Kidney (tissue), 14 donors: Measurements from ENCODE around the gene RBM19. TPM values are rescaled to one million over a fixed set of nuclear protein-coding genes. Genes with fewer than 3 reads are reported as not detected.

Experiments
- DNase-seq, 5 donors: peaks; one replicate each; pipeline ENCODE4 v3.0.0-alpha.2; 2013 to 2020
- FAIRE-seq: peaks from 2 replicates; lab custom pipeline; 2012; peaks lifted over from hg19 to GRCh38; lab: Jason Lieb, UNC
- H3K27ac ChIP-seq, 2 donors: one replicate each; pipeline ENCODE4 v1.7.0; 2013; ENCODE audit warnings: low read depth in 2 of 2, low read length in 2 of 2, inconsistent platforms in 1 of 2
- H3K27me3 ChIP-seq: one replicate; pipeline ENCODE4 v1.7.1; 2013; ENCODE audit warnings: low read length, inconsistent platforms; ENCODE audit not compliant: control insufficient read depth, insufficient read depth
- H3K36me3 ChIP-seq, 3 donors: one replicate each; pipeline versions ENCODE4 v1.7.0 to v1.7.1; 2013; ENCODE audit warnings: low read length in 3 of 3, control low read depth in 1 of 3, inconsistent platforms in 1 of 3; ENCODE audit not compliant: insufficient read depth in 3 of 3, control insufficient read depth in 2 of 3
- H3K4me1 ChIP-seq, 3 donors: one replicate each; pipeline versions ENCODE4 v1.7.0 to v1.7.1; 2013; ENCODE audit warnings: low read length in 3 of 3, inconsistent platforms in 1 of 3, low read depth in 1 of 3; ENCODE audit not compliant: control insufficient read depth in 2 of 3, insufficient read depth in 2 of 3
- H3K4me3 ChIP-seq, 3 donors: one replicate each; pipeline versions ENCODE4 v1.7.0 to v1.8.1; 2013; ENCODE audit warnings: low read length in 3 of 3, control low read depth in 1 of 3, inconsistent platforms in 1 of 3
- H3K9ac ChIP-seq, 3 donors: one replicate each; pipeline versions ENCODE4 v1.7.0 to v1.7.1; 2013; ENCODE audit warnings: low read length in 3 of 3, control low read depth in 1 of 3, inconsistent platforms in 1 of 3
- H3K9me3 ChIP-seq, 3 donors: one replicate each; pipeline versions ENCODE4 v1.7.0 to v1.7.1; 2013; ENCODE audit warnings: low read length in 3 of 3, control low read depth in 1 of 3, inconsistent platforms in 1 of 3; ENCODE audit not compliant: control insufficient read depth in 2 of 3, insufficient read depth in 1 of 3
- intact Hi-C: fragments of 100-400 bp; cut with DNase I; formaldehyde crosslinking; loops from one replicate; pipeline ENCODE4 v1.11.1; 2022
- polyA plus RNA-seq: library from polyadenylated mRNA; stranded (reverse); fragments of 350-450 nt; fragmentation: Illumina TruSeq; extraction: RNeasy Lipid Tissue Mini Kit (QIAGEN cat#74804); gene quantifications from one replicate; pipeline ENCODE4 v1.2.3, GENCODE V29; 2014; ENCODE audit warnings: low read depth, low replicate concordance; ENCODE audit not compliant: insufficient read depth
- total RNA-seq: library from RNA; stranded (reverse); fragmentation: NEBNext Ultra II Directional; extraction: Animal tissue kit (Norgen Biotek cat#: 25700); gene quantifications from one replicate; pipeline ENCODE4 v1.2.1, GENCODE V29; 2021
- TF ChIP-seq, protein P1 (sequence below): IDR thresholded peaks from 3 replicates; pipeline ENCODE4 v1.5.1; 2012; ENCODE audit warnings: mild to moderate bottlenecking, moderate library complexity, borderline replicate concordance; ENCODE audit not compliant: insufficient read depth; ENCODE audit errors: extremely low read depth
- donor health status: control.
- donor health status: control.
- donor health status: control.
- donor health status: control.
- donor health status: control.
- donor health status: DM: yes; HTN: yes; CAD: no.
- donor health status: Normal renal cell carcinoma (clear cell type).

RBM19 gene
- total and polyA plus RNA-seq, 2 donors from 2014 or later, result 12.3 to 34.7 TPM

GRCh38 chr12:113847856-113848255, 118.3 kb downstream of the RBM19 start:
- Histone ChIP-seq H3K9ac (no peak overlapping the region), H3K27ac (no peak overlapping the region), H3K9me3 (no peaks in the 10 kb centered on the region), H3K36me3 (peaks cover 0 to 3% (median 0%) of the 10 kb centered on the region in 3 donors), H3K4me1 (no peaks in the 10 kb centered on the region), H3K4me3 (no peak overlapping the region), H3K27me3 (no peaks in the 10 kb centered on the region)
- FAIRE-seq (no peak), DNase-seq (no peak)
- TF ChIP-seq, protein P1, sequence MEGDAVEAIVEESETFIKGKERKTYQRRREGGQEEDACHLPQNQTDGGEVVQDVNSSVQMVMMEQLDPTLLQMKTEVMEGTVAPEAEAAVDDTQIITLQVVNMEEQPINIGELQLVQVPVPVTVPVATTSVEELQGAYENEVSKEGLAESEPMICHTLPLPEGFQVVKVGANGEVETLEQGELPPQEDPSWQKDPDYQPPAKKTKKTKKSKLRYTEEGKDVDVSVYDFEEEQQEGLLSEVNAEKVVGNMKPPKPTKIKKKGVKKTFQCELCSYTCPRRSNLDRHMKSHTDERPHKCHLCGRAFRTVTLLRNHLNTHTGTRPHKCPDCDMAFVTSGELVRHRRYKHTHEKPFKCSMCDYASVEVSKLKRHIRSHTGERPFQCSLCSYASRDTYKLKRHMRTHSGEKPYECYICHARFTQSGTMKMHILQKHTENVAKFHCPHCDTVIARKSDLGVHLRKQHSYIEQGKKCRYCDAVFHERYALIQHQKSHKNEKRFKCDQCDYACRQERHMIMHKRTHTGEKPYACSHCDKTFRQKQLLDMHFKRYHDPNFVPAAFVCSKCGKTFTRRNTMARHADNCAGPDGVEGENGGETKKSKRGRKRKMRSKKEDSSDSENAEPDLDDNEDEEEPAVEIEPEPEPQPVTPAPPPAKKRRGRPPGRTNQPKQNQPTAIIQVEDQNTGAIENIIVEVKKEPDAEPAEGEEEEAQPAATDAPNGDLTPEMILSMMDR, result no peak
- intact Hi-C loops, result no loop called here

DNA sequence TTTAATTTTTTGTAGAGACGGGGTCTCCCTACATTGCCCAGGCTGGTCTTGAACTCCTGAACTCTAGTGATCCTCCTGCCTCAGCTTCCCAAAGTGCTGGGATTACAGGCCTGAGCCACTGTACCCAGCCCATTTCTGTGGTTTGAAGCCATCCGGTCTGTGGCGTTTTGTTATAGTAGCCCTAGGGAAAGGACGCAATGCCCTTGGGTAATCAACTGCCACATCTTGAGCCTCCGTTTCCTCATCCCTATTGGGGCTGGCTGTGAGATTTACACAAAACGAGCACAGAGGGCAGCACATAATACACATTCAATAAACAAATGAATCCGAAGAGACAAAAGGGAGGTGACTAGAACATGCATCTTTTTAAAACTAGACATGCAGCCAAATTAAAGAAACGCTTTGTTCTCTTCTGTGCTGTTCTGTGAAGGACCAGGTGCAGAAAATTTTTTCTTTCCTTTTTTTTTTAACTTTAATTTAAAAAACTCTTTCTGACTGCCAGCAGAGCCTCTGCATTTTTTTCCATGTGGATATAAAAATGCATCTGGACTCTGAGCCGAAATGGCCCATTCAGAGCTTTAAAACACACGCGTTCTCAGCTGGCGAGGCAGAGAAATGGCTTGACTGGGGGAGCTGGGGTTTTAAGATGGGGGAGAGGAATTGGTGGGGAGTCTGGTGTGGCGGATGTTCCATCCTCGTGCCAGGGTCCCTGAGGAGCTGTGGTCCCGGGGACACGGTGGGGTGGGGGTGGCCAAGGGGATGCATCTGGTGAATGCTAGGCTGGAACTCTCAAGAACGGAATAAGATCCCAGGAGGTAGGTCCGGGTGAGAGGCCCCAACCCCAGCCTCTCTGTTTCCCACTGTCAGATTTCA, 119.0 kb downstream of the RBM19 start:
- H3K9me3 ChIP-seq, result no peaks in the 10 kb centered on the region

GRCh38 chr12:113845900-113846674, 120.0 kb downstream of the RBM19 start:
- no peak overlapping the region for H3K27ac ChIP-seq
- no peaks in the 10 kb centered on the region for H3K9me3 ChIP-seq
- TF ChIP-seq, protein P1, result no peak
- no peaks in the 10 kb centered on the region for H3K4me1 ChIP-seq
- FAIRE-seq (no peak), DNase-seq (no peak)
- intact Hi-C loops, result no loop called here
- H3K27me3 ChIP-seq, result no peaks in the 10 kb centered on the region
- H3K9ac ChIP-seq, result no peak overlapping the region
- H3K36me3 ChIP-seq, result peaks cover 0 to 4% (median 3%) of the 10 kb centered on the region in 3 donors
- no peak overlapping the region for H3K4me3 ChIP-seq

More for the DNA sequence above, 119.0 kb downstream of the RBM19 start:
- Histone ChIP-seq H3K9ac (no peak overlapping the region), H3K27ac (no peak overlapping the region), H3K4me3 (no peak overlapping the region), H3K27me3 (no peaks in the 10 kb centered on the region), H3K4me1 (no peaks in the 10 kb centered on the region), H3K36me3 (peaks cover 0 to 4% (median 3%) of the 10 kb centered on the region in 3 donors)
- FAIRE-seq (no peak), DNase-seq (no peak)
- TF ChIP-seq, protein P1, result no peak
- intact Hi-C loops, result no loop called here
